M059J (cell line): Measurements from ENCODE around the gene CRIM1. TPM values are rescaled to one million over a fixed set of nuclear protein-coding genes. Genes with fewer than 3 reads are reported as not detected.

Experiments used
- DNase-seq: peaks from one replicate; pipeline ENCODE4 v3.0.0-alpha.2; 2012; ENCODE audit warnings: low read depth
- total RNA-seq: library from RNA; depleted of rRNA; stranded (reverse); fragments of >200 nt; shearing (Covaris generic); gene quantifications from 2 replicates; pipeline ENCODE4 v1.2.3, GENCODE V29; 2014

Gene CRIM1
- total RNA-seq, 1 experiment from 2014 or later = 186 TPM

- DNase-seq = no peak
Measured at GRCh38 chr2:36550006-36550405, 194.4 kb downstream of the CRIM1 start.

- DNase-seq = no peak
Measured at GRCh38 chr2:36553683-36554082, 198.1 kb downstream of the CRIM1 start.

- no peak for DNase-seq
Measured at GRCh38 chr2:36554531-36554930, 199.0 kb downstream of the CRIM1 start.

DNA sequence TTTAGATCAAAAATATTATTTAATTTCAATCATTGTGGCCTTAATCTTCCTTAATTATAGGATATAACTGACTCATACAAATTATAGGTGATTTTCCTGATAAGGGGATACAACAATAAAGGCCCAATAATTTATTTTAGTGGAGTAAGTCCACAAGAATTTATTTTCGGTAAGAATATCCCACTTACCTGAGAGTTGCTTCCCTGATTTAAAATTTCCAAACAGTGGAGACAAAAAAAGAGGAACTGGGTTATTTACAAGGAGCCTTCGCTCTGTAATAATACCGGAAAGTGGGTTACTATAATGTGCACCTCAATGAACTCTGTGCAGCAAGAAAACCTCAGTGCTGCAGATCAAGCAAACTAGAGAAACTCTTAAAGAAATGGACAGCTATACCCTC lies 200.2 kb downstream of the CRIM1 start:
- DNase-seq = no peak

DNA sequence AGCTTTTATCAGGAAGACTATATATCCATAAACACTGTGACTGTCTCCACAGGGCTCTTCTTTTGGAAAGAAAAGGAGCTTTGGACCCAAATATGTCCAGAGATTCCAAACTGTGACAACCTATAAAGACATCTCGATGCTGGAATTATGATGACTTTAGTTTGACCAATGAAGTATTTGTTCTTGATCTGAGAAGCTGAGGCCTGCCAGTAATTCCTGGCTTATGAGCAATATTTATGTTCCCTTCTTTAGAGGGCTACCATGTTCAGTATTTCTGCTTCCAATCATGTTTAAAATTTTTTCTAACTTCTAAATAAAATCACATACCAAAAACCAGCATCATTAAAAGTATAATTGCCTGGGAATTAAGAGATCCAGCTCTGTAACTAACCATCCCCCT lies 201.3 kb downstream of the CRIM1 start:
- DNase-seq = peak; percentile 67

DNA sequence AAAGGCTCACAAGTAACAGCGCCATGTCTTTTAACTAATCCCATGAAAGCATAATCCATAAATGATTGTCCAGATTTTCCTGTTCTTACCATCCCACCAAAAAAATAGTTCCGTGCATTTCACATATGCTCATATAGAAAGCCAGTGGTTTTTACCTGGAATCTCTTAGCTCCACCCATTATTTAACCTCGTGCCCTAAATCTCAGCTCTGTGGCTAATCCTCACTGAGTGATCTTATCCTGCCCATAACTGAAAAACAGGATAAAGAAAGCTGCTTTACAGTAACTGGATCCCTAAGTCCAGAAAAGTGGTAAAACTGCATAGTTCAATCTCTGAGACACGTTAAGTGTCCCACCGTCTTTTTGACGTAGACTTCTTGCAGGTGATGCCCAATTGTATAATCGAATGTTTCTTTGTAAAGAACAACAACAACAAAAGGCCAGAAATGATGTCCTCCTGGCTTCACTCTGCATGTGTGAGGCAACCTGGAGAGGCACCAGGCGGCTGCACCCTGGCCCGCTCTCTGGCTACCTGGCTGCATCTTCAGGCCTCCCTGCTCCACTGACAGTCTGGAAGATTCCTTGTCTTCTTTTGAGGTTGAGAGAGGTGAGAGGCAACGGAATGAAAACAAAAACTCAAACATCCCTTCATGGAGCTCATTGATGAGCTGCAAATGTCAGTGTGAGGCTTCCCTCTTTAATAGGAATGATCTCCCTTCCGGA lies 203.8 kb downstream of the CRIM1 start:
- no peak for DNase-seq

DNA sequence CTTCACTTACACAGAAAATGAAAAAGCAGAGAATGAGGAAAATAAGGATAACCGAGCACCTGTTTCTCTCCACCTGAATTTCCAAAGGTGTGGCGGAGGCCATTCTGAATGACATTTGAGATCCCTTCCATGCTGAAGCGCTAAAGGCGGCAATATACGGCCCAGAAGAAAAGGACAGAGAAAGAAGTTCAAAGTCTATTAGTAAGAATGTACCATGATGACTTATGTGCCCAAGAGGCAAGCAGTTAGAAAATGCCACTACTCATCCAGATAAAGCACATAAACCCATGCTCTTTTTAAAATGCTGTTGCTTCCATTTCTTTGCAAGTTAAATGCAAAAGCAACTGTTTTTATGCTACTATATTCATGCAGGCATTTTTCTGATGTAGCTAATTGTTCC lies 205.1 kb downstream of the CRIM1 start:
- DNase-seq = no peak

GRCh38 chr2:36561237-36561944 lies 205.8 kb downstream of the CRIM1 start:
- DNase-seq = peak; percentile 99

DNA sequence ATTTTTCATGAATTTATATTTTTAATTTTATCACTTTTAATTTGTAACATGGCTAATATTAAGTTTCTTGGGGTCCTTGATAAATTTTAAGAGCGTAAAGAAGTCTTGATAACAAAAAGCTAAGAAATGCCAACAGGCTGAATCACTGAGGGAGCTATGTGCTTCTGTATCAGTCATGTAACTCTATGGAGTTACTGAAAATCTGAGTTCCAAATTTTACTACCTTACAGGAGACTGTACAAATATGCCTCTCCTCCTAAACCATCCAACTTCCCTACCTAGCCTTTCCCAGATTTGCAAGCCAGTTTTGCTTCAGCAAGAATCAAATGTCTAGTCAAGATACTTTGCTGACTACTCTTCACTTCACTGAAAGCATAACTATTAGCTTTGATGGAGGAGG lies 206.7 kb downstream of the CRIM1 start:
- DNase-seq = peak; percentile 84

- DNase-seq = peak; percentile 73
Measured at GRCh38 chr2:36562973-36563532, 207.5 kb downstream of the CRIM1 start.

GRCh38 chr2:36564377-36564930 lies 208.9 kb downstream of the CRIM1 start:
- no peak for DNase-seq

DNA sequence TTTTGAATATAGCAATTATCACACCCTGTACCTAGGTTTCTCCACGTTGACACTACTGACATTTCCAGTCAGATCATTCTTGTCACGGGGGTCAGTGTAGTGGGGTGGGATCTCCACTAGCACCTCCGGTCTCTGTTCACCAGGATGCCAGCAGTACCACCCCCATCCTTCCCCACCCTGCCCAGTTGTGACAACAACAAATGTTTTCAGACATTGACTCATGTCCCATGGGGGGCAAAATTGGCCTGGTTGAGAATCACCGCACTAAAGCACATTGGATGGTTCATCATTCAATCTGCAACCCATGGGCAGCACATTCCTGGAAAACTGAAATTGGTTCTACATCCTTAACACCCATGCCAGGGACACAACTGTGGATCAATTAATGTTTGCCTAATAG lies 210.1 kb downstream of the CRIM1 start:
- DNase-seq = no peak

GRCh38 chr2:36566887-36567286 lies 211.3 kb downstream of the CRIM1 start:
- peak; percentile 27 for DNase-seq

DNA sequence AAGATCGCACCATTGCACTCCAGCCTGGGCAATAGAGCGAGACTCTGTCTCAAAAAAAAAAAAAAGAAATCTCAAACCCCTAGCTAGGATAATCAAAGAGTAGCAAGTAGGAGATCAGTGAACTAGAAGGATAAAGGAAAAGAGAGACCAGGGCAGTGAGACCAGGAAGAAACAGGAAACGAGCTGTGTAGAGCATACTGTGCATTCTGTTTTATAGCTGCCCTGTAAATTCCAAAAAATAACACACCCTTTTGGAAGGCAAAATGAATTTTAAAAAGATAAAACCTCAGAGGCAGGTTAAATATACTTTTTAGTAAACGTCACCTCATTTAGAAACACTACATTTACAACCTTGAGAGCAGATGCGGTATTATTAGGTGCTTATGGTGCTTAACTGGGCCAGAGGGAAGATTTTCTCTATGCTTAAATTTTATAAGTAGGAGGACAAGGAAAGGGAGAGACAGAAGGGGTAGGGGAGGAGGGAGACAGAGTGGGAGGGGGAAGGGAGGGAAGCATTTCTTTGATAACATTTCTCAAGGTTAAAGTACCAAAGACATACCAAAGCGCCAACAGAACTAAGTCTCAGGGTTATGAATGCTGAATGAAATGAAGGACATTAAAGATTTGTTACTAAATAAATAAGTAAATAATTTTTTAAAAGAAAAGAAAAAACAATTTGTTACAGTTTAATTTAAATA lies 212.3 kb downstream of the CRIM1 start:
- peak; percentile 70 for DNase-seq

GRCh38 chr2:36568516-36569246 lies 213.1 kb downstream of the CRIM1 start:
- DNase-seq = peak; percentile 94

- peak; percentile 62 for DNase-seq
Measured at GRCh38 chr2:36569267-36569856, 213.8 kb downstream of the CRIM1 start.

- no peak for DNase-seq
Measured at GRCh38 chr2:36570416-36570815, 214.8 kb downstream of the CRIM1 start.

DNA sequence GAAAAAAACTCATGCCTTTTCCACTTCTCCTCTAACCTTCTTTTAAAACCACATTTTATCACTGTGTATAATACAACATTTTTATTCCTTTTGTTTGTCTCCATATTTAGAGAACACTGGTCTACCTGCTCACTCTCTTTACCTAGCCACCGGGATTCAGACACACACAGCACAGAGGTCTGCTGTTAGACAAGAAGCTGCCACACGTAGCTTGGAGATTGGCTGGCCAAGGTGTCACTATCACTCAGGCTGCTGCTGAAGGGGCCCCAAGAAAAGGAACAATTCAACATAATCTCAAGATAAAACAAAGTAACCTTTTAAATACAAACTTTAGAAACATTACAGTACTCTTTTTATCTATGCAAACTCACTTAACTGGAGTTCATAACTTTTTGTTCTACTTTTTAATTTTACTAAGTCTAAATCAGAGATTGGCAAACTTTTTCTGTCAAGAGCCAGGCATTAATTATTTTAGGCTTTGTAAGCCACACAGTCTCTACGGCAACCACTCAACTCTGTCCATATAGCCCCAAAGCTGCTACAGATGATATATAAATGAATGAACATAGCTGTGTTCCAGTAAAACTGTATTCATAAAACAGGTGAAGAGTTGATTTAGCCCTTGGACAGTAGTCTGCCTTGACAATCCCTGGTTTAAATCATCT lies 216.6 kb downstream of the CRIM1 start:
- DNase-seq = peak; percentile 36

GRCh38 chr2:36572719-36573059 lies 217.1 kb downstream of the CRIM1 start:
- peak; percentile 69 for DNase-seq

DNA sequence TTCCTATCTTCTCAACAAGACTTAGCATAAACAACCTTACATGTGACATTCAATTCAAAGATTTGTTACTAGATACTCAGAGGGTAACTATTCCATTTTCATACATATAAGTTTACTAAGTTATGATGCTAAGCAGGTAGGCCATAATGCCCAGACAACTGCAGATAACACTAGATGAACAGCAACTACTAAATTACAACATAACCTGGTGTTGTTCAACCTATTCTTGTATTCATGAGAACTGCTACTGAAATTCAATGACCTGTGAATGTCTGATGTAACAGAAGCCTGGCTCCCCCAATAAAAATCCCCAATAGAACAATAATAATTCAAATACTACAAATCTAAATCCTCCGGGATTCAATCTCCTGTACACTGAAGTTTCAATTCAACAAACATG lies 217.6 kb downstream of the CRIM1 start:
- no peak for DNase-seq

DNA sequence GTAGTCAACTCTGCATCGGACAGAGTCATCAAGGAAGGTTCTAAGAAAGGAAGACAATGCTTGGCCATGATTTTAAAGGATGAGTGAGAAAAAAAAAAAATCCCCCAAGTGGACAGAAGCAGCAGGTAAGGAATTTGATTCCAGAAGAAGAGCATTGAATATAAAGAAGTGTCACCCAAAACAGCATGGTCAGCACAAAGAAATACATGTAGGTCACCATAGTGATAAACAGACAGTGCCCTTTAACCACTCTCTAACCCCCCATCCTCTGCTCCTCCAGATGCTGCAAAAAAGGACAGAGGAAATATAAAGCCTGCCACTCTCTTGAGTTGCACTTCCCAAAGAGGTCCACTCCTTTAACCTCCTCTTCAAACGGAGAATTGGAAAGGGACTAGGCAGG lies 219.0 kb downstream of the CRIM1 start:
- no peak for DNase-seq
